ENCODE results near the gene ETV1. TPM values are rescaled to one million over a fixed set of nuclear protein-coding genes. Genes with fewer than 3 reads are reported as not detected.

ETV1 gene
- total and polyA plus RNA-seq, 4 donors: 34.9 to 59.6 (median 41.7) TPM

GRCh38 chr7:13850185-13850752, 139.2 kb downstream of the ETV1 start:
- WGBS (ENCODE audit: insufficient coverage): 60% methylated on average over 2 of the region's 2 CpGs
- no peaks in the 10 kb centered on the region for H3K4me1 ChIP-seq (ENCODE audit: control insufficient read depth, insufficient read depth, low read length)
- H3K27ac ChIP-seq (ENCODE audit: low read depth, low read length): no peak overlapping the region
- H3K36me3 ChIP-seq (ENCODE audit: control insufficient read depth, insufficient read depth, low read length): no peaks in the 10 kb centered on the region
- H3K4me3 ChIP-seq (ENCODE audit: low read depth, low read length): no peak overlapping the region
- DNase-seq (ENCODE audit: low read depth in 4 of 6, low spot score in 6 of 6): peak in 1 of 6 donors; percentile 47
- no peaks in the 10 kb centered on the region for H3K27me3 ChIP-seq (ENCODE audit: control insufficient read depth, insufficient read depth, low read length)
- no peaks in the 10 kb centered on the region for H3K9me3 ChIP-seq (ENCODE audit: control insufficient read depth, insufficient read depth, low read length)

GRCh38 chr7:13849163-13849892, 140.1 kb downstream of the ETV1 start:
- no peak for DNase-seq (ENCODE audit: low read depth in 4 of 6, low spot score in 6 of 6)
- H3K4me1 ChIP-seq (ENCODE audit: control insufficient read depth, insufficient read depth, low read length): no peaks in the 10 kb centered on the region
- no peak overlapping the region for H3K27ac ChIP-seq (ENCODE audit: low read depth, low read length)
- H3K9me3 ChIP-seq (ENCODE audit: control insufficient read depth, insufficient read depth, low read length): no peaks in the 10 kb centered on the region
- H3K36me3 ChIP-seq (ENCODE audit: control insufficient read depth, insufficient read depth, low read length): no peaks in the 10 kb centered on the region
- no peaks in the 10 kb centered on the region for H3K27me3 ChIP-seq (ENCODE audit: control insufficient read depth, insufficient read depth, low read length)
- 100% methylated on average over 1 of the region's 3 CpGs for WGBS (ENCODE audit: insufficient coverage)
- no peak overlapping the region for H3K4me3 ChIP-seq (ENCODE audit: low read depth, low read length)

GRCh38 chr7:13848681-13849131, 140.8 kb downstream of the ETV1 start:
- no peaks in the 10 kb centered on the region for H3K9me3 ChIP-seq (ENCODE audit: control insufficient read depth, insufficient read depth, low read length)
- H3K36me3 ChIP-seq (ENCODE audit: control insufficient read depth, insufficient read depth, low read length): no peaks in the 10 kb centered on the region
- no peak overlapping the region for H3K27ac ChIP-seq (ENCODE audit: low read depth, low read length)
- no peak overlapping the region for H3K4me3 ChIP-seq (ENCODE audit: low read depth, low read length)
- WGBS (ENCODE audit: insufficient coverage): no CpG with 5 or more reads among the region's 5 CpGs
- H3K4me1 ChIP-seq (ENCODE audit: control insufficient read depth, insufficient read depth, low read length): no peaks in the 10 kb centered on the region
- DNase-seq (ENCODE audit: low read depth in 4 of 6, low spot score in 6 of 6): no peak
- H3K27me3 ChIP-seq (ENCODE audit: control insufficient read depth, insufficient read depth, low read length): no peaks in the 10 kb centered on the region

GRCh38 chr7:13846386-13846785, 143.1 kb downstream of the ETV1 start:
- Histone ChIP-seq H3K27me3 (ENCODE audit: control insufficient read depth, insufficient read depth, low read length) (no peaks in the 10 kb centered on the region), H3K27ac (ENCODE audit: low read depth, low read length) (no peak overlapping the region), H3K4me3 (ENCODE audit: low read depth, low read length) (no peak overlapping the region), H3K4me1 (ENCODE audit: control insufficient read depth, insufficient read depth, low read length) (no peaks in the 10 kb centered on the region), H3K36me3 (ENCODE audit: control insufficient read depth, insufficient read depth, low read length) (no peaks in the 10 kb centered on the region), H3K9me3 (ENCODE audit: control insufficient read depth, insufficient read depth, low read length) (no peaks in the 10 kb centered on the region)
- 100% methylated on average over 1 of the region's 4 CpGs for WGBS (ENCODE audit: insufficient coverage)
- no peak for DNase-seq (ENCODE audit: low read depth in 4 of 6, low spot score in 6 of 6)

GRCh38 chr7:13845601-13846000, 143.9 kb downstream of the ETV1 start:
- Histone ChIP-seq H3K27ac (ENCODE audit: low read depth, low read length) (no peak overlapping the region), H3K9me3 (ENCODE audit: control insufficient read depth, insufficient read depth, low read length) (no peaks in the 10 kb centered on the region), H3K4me3 (ENCODE audit: low read depth, low read length) (no peak overlapping the region), H3K36me3 (ENCODE audit: control insufficient read depth, insufficient read depth, low read length) (no peaks in the 10 kb centered on the region), H3K4me1 (ENCODE audit: control insufficient read depth, insufficient read depth, low read length) (no peaks in the 10 kb centered on the region), H3K27me3 (ENCODE audit: control insufficient read depth, insufficient read depth, low read length) (no peaks in the 10 kb centered on the region)
- DNase-seq (ENCODE audit: low read depth in 4 of 6, low spot score in 6 of 6): no peak
- WGBS (ENCODE audit: insufficient coverage): no CpG with 5 or more reads among the region's 3 CpGs

- no peaks in the 10 kb centered on the region for H3K9me3 ChIP-seq (ENCODE audit: control insufficient read depth, insufficient read depth, low read length)
- no peaks in the 10 kb centered on the region for H3K36me3 ChIP-seq (ENCODE audit: control insufficient read depth, insufficient read depth, low read length)
- DNase-seq (ENCODE audit: low read depth in 4 of 6, low spot score in 6 of 6): no peak
- no peak overlapping the region for H3K4me3 ChIP-seq (ENCODE audit: low read depth, low read length)
- H3K27me3 ChIP-seq (ENCODE audit: control insufficient read depth, insufficient read depth, low read length): no peaks in the 10 kb centered on the region
- H3K4me1 ChIP-seq (ENCODE audit: control insufficient read depth, insufficient read depth, low read length): no peaks in the 10 kb centered on the region
- H3K27ac ChIP-seq (ENCODE audit: low read depth, low read length): no peak overlapping the region
- WGBS (ENCODE audit: insufficient coverage): no CpG with 5 or more reads among the region's 2 CpGs
These were observed 144.5 kb downstream of the ETV1 start for GRCh38 chr7:13844954-13845353.

- Histone ChIP-seq H3K27ac (ENCODE audit: low read depth, low read length) (no peak overlapping the region), H3K4me3 (ENCODE audit: low read depth, low read length) (no peak overlapping the region), H3K4me1 (ENCODE audit: control insufficient read depth, insufficient read depth, low read length) (no peaks in the 10 kb centered on the region), H3K36me3 (ENCODE audit: control insufficient read depth, insufficient read depth, low read length) (no peaks in the 10 kb centered on the region), H3K9me3 (ENCODE audit: control insufficient read depth, insufficient read depth, low read length) (no peaks in the 10 kb centered on the region), H3K27me3 (ENCODE audit: control insufficient read depth, insufficient read depth, low read length) (no peaks in the 10 kb centered on the region)
- no CpG with 5 or more reads among the region's 2 CpGs for WGBS (ENCODE audit: insufficient coverage)
- no peak for DNase-seq (ENCODE audit: low read depth in 4 of 6, low spot score in 6 of 6)
These were observed 148.2 kb downstream of the ETV1 start for GRCh38 chr7:13841284-13841683.

Small RNA genes within 50 kb of the gene (small RNA-seq; reads per million reads assigned to genes)
- not detected for gene RF00019 (ENCODE audit: low replicate concordance)

Data from spinal cord (tissue), 10 donors.